SU-DHL-6 (cell line): ENCODE results near the gene FCN2.

Experiments used
- H2AFZ ChIP-seq: fragments of 200-600 bp; sonication (generic); 2 replicates; pipeline ENCODE4 v1.6.1; 2014; ENCODE audit warnings: low read depth, mild to moderate bottlenecking, moderate library complexity, mixed read lengths, antibody characterized with exemption, low read length; ENCODE audit not compliant: severe bottlenecking
- H3F3A ChIP-seq: fragments of 200-600 bp; shearing (Covaris generic); 2 replicates; pipeline ENCODE4 v1.6.0; 2016; ENCODE audit warnings: antibody characterized with exemption, mild to moderate bottlenecking; ENCODE audit not compliant: insufficient read depth
- H3K27ac ChIP-seq: fragments of 200-600 bp; sonication (generic); 2 replicates; pipeline ENCODE4 v1.5.1; 2016; ENCODE audit warnings: low read depth, mild to moderate bottlenecking, low read length, moderate library complexity, mixed read lengths
- H3K27me3 ChIP-seq: fragments of 200-600 bp; sonication (generic), shearing (Covaris generic); 2 replicates; pipeline ENCODE4 v1.6.0; 2014; ENCODE audit warnings: mild to moderate bottlenecking, low read length
- H3K36me3 ChIP-seq: fragments of 200-600 bp; sonication (generic); 2 replicates; pipeline ENCODE4 v1.6.1; 2014; ENCODE audit warnings: mild to moderate bottlenecking, low read length, mixed read lengths
- H3K4me2 ChIP-seq: fragments of 300-600, 200-600 bp; shearing (Covaris generic), sonication (generic); 2 replicates; pipeline ENCODE4 v1.6.0; 2014; ENCODE audit warnings: low read length, low read depth, mild to moderate bottlenecking; ENCODE audit not compliant: poor library complexity, severe bottlenecking
- H3K4me3 ChIP-seq: fragments of 200-600 bp; sonication (generic); 2 replicates; pipeline ENCODE4 v1.5.1; 2014; ENCODE audit warnings: antibody characterized with exemption, low read length, mild to moderate bottlenecking, mixed read lengths; ENCODE audit not compliant: insufficient read depth, poor library complexity, severe bottlenecking
- H3K79me2 ChIP-seq: fragments of 200-600 bp; sonication (generic); 2 replicates; pipeline ENCODE4 v1.6.1; 2014; ENCODE audit warnings: mild to moderate bottlenecking, low read length, moderate library complexity; ENCODE audit not compliant: insufficient read depth
- H3K9ac ChIP-seq: fragments of 200-600 bp; sonication (generic); 2 replicates; pipeline ENCODE4 v1.7.0; 2014; ENCODE audit warnings: mild to moderate bottlenecking, low read length
- H3K9me2 ChIP-seq: fragments of 200-600 bp; sonication (generic); replicated peaks from 2 replicates; pipeline ENCODE4 v1.6.1; 2014; ENCODE audit warnings: low read length; ENCODE audit not compliant: insufficient read depth
- H3K9me3 ChIP-seq: fragments of 200-600 bp; sonication (generic); 2 replicates; pipeline ENCODE4 v1.6.1; 2014; ENCODE audit warnings: low read length, mixed read lengths; ENCODE audit not compliant: insufficient read depth
- H4K20me1 ChIP-seq: fragments of 200-600 bp; sonication (generic); 2 replicates; pipeline ENCODE4 v1.6.1; 2014; ENCODE audit warnings: low read depth, mild to moderate bottlenecking, antibody characterized with exemption, low read length, moderate library complexity, mixed read lengths
- CTCF ChIP-seq: fragments of 200-600 bp; sonication (generic); IDR thresholded peaks from one replicate; pipeline ENCODE4 v1.5.1; 2017; ENCODE audit warnings: antibody characterized with exemption, mild to moderate bottlenecking, low read length, moderate library complexity; ENCODE audit not compliant: insufficient read depth, poor library complexity, severe bottlenecking
- EZH2phosphoT487 ChIP-seq: fragments of 200-600 bp; sonication (generic), shearing (Covaris generic); conservative IDR thresholded peaks from 2 replicates; pipeline ENCODE4 v1.6.1; 2018; ENCODE audit warnings: mild to moderate bottlenecking, antibody characterized with exemption, low read length, moderate library complexity, mixed read lengths

FCN2 gene

DNA sequence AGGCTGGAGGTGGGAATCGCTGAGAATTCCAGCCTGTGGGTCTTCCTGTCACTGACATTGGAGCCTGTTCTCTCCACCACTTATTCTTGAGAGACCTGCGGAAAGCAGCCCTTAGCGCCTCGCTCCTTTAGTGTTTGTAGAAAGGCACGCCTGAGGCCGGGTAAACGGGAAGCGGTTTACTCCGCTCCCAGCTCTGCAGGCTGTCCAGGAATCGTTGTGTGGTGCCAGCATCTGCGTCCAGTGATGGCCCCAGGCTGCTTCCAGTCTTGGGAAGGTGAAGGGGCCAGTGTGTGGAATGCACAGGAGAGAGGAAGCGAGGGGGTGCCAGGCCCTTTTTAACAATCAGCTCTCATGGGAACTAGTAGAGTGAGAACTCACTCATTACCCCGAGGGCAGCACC is 44.6 kb upstream of the FCN2 start:
- no peaks in the 10 kb centered on the region for H3K36me3 ChIP-seq
- H4K20me1 ChIP-seq = no peaks in the 10 kb centered on the region
- H3K27me3 ChIP-seq = no peaks in the 10 kb centered on the region
- no peak overlapping the region for H2AFZ ChIP-seq
- H3K4me2 ChIP-seq = no peak overlapping the region
- H3K27ac ChIP-seq = no peak overlapping the region
- TF ChIP-seq CTCF (no peak), EZH2phosphoT487 (no peak)
- no peaks in the 10 kb centered on the region for H3F3A ChIP-seq
- H3K9me2 ChIP-seq = no peaks in the 10 kb centered on the region
- no peaks in the 10 kb centered on the region for H3K9me3 ChIP-seq
- H3K9ac ChIP-seq = no peak overlapping the region
- no peaks in the 10 kb centered on the region for H3K79me2 ChIP-seq
- no peak overlapping the region for H3K4me3 ChIP-seq

- no peak overlapping the region for H2AFZ ChIP-seq
- no peak for TF ChIP-seq EZH2phosphoT487
- TF ChIP-seq CTCF = no peak
- H4K20me1 ChIP-seq = no peaks in the 10 kb centered on the region
- H3K79me2 ChIP-seq = no peaks in the 10 kb centered on the region
- no peak overlapping the region for H3K4me3 ChIP-seq
- no peaks in the 10 kb centered on the region for H3F3A ChIP-seq
- no peaks in the 10 kb centered on the region for H3K9me2 ChIP-seq
- H3K27ac ChIP-seq = no peak overlapping the region
- H3K4me2 ChIP-seq = no peak overlapping the region
- H3K36me3 ChIP-seq = no peaks in the 10 kb centered on the region
- no peak overlapping the region for H3K9ac ChIP-seq
- no peaks in the 10 kb centered on the region for H3K9me3 ChIP-seq
- H3K27me3 ChIP-seq = no peaks in the 10 kb centered on the region
These were observed 44.1 kb upstream of the FCN2 start for GRCh38 chr9:134836406-134836970.

DNA sequence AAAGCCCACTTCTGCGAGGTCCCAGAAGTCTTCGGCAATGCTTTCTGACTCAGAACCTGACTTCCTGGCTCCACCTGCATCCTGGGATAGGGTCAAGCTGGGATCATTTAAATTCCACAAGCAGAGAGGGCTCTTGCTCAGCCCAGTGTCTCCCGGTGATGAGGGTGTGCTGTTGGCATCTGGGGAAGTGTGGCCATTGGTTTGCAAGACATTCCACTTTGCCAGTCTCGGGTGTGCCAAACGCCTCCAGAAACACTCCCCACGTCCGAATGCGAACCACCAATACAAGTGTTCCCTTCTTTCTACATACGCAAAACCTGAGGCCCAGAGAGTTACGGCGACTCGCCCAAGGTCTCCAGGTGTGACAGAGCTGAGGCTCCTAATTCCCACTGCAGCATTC is 43.1 kb upstream of the FCN2 start:
- Histone ChIP-seq H3K27ac (no peak overlapping the region), H3K4me3 (no peak overlapping the region), H3K9ac (no peak overlapping the region), H3K36me3 (no peaks in the 10 kb centered on the region), H3K27me3 (no peaks in the 10 kb centered on the region), H3F3A (no peaks in the 10 kb centered on the region), H3K4me2 (no peak overlapping the region), H3K9me2 (no peaks in the 10 kb centered on the region), H2AFZ (no peak overlapping the region), H3K9me3 (no peaks in the 10 kb centered on the region), H3K79me2 (no peaks in the 10 kb centered on the region), H4K20me1 (no peaks in the 10 kb centered on the region)
- TF ChIP-seq CTCF (no peak), EZH2phosphoT487 (no peak)
